IMR-90 (cell line): ENCODE measurements around the gene PDE6H. TPM values are rescaled to one million over a fixed set of nuclear protein-coding genes. Genes with fewer than 3 reads are reported as not detected.

Source experiments
- ATAC-seq: fragments of 200-7000 bp; cut with Tn5 transposase; 2 replicates; pipeline ENCODE4 v1.9.1; 2020; ENCODE audit warnings: low read depth, mild to moderate bottlenecking, moderate library complexity
- BruUV-seq: library from RNA; stranded (reverse); fragments of 400-500 nt; replicated peaks from 2 replicates; lab custom pipeline; 2021; lab: Mats Ljungman, UMichigan
- CTCF ChIA-PET: fragments of 300-600 bp; formaldehyde crosslinking; extraction: SDS; loops from one replicate; lab custom pipeline; 2021; ENCODE audit warnings: antibody characterized with exemption; lab: Yijun Ruan, JAX
- POLR2A ChIA-PET: fragments of 300-600 bp; sonication (Branson Sonifier 250); formaldehyde crosslinking; loops from one replicate; lab custom pipeline; 2022; ENCODE audit warnings: antibody characterized with exemption; ENCODE audit not compliant: unreplicated experiment; lab: Charles Lee
- DNase-seq: peaks from one replicate; pipeline ENCODE4 v3.0.0; 2013
- H2AFZ ChIP-seq: replicated peaks from 2 replicates; pipeline ENCODE3; 2013; ENCODE audit warnings: low read length, mild to moderate bottlenecking; ENCODE audit not compliant: poor library complexity
- H2AK5ac ChIP-seq: 2 replicates; pipeline ENCODE4 v1.6.1; 2013; ENCODE audit warnings: low read depth, low read length, inconsistent platforms
- H2AK9ac ChIP-seq: replicated peaks from 2 replicates; pipeline ENCODE3; 2013; ENCODE audit warnings: mild to moderate bottlenecking, low read depth, low read length, moderate library complexity; ENCODE audit not compliant: poor library complexity
- H2BK120ac ChIP-seq: 2 replicates; pipeline ENCODE4 v1.6.1; 2013; ENCODE audit warnings: low read depth, low read length, inconsistent platforms
- H2BK15ac ChIP-seq: 3 replicates; pipeline ENCODE4 v1.6.1; 2013; ENCODE audit warnings: low read depth, low read length, inconsistent platforms
- H2BK20ac ChIP-seq: 2 replicates; pipeline ENCODE4 v1.6.1; 2013; ENCODE audit warnings: low read depth, mild to moderate bottlenecking, inconsistent platforms, low read length, moderate library complexity
- H2BK5ac ChIP-seq: 2 replicates; pipeline ENCODE4 v1.6.1; 2013; ENCODE audit warnings: mild to moderate bottlenecking, low read depth, low read length, inconsistent platforms; ENCODE audit not compliant: poor library complexity, severe bottlenecking
- H3K14ac ChIP-seq: replicated peaks from 2 replicates; pipeline ENCODE4 v1.6.1; 2013; ENCODE audit warnings: low read depth, low read length, inconsistent platforms
- H3K18ac ChIP-seq: 2 replicates; pipeline ENCODE4 v1.6.1; 2013; ENCODE audit warnings: low read depth, low read length, control low read depth
- H3K23ac ChIP-seq: 2 replicates; pipeline ENCODE4 v1.6.1; 2013; ENCODE audit warnings: low read depth, low read length, inconsistent platforms
- H3K27ac ChIP-seq: 2 replicates; pipeline ENCODE4 v1.5.1; 2013; ENCODE audit warnings: mild to moderate bottlenecking, control low read depth, low read length; ENCODE audit not compliant: insufficient read depth
- H3K27me3 ChIP-seq: 2 replicates; pipeline ENCODE4 v1.6.1; 2013; ENCODE audit warnings: low read length; ENCODE audit not compliant: control insufficient read depth, insufficient read depth
- H3K36me3 ChIP-seq: 2 replicates; pipeline ENCODE4 v1.6.1; 2013; ENCODE audit warnings: low read length, mixed read lengths; ENCODE audit not compliant: control insufficient read depth, insufficient read depth
- H3K4ac ChIP-seq: 2 replicates; pipeline ENCODE4 v1.6.1; 2013; ENCODE audit warnings: low read depth, low read length, inconsistent platforms
- H3K4me1 ChIP-seq: 2 replicates; pipeline ENCODE4 v1.6.1; 2013; ENCODE audit warnings: low read length, mixed read lengths; ENCODE audit not compliant: control insufficient read depth, insufficient read depth
- H3K4me2 ChIP-seq: 2 replicates; pipeline ENCODE4 v1.6.1; 2013; ENCODE audit warnings: low read depth, mild to moderate bottlenecking, control low read depth, low read length, moderate library complexity
- H3K4me3 ChIP-seq: 2 replicates; pipeline ENCODE4 v1.5.1; 2013; ENCODE audit warnings: low read depth, mild to moderate bottlenecking, control low read depth, low read length, moderate library complexity; ENCODE audit not compliant: insufficient read depth
- H3K56ac ChIP-seq: 2 replicates; pipeline ENCODE4 v1.6.1; 2013; ENCODE audit warnings: low read length, inconsistent platforms; ENCODE audit not compliant: insufficient read depth; ENCODE audit errors: extremely low read depth
- H3K79me1 ChIP-seq, 2 experiments: 2 replicates each; pipeline ENCODE4 v1.6.1; 2013; ENCODE audit warnings: low read length in 2 of 2, inconsistent platforms in 1 of 2, low read depth in 1 of 2
- H3K9ac ChIP-seq: 2 replicates; pipeline ENCODE4 v1.6.1; 2013; ENCODE audit warnings: low read depth, low read length, control low read depth
- H3K9me1 ChIP-seq: 2 replicates; pipeline ENCODE4 v1.6.1; 2013; ENCODE audit warnings: low read length, inconsistent platforms; ENCODE audit not compliant: insufficient read depth
- H3K9me3 ChIP-seq: 2 replicates; pipeline ENCODE4 v1.6.1; 2013; ENCODE audit warnings: low read length; ENCODE audit not compliant: control insufficient read depth, insufficient read depth
- H4K20me1 ChIP-seq: 2 replicates; pipeline ENCODE4 v1.6.1; 2013; ENCODE audit warnings: low read length, inconsistent platforms; ENCODE audit not compliant: insufficient read depth
- H4K5ac ChIP-seq: 2 replicates; pipeline ENCODE4 v1.6.1; 2013; ENCODE audit warnings: mild to moderate bottlenecking, low read depth, low read length, control low read depth
- H4K8ac ChIP-seq, 2 experiments: 2 replicates each; pipeline ENCODE4 v1.6.1; 2013; ENCODE audit warnings: low read depth in 2 of 2, low read length in 2 of 2, control low read depth in 1 of 2, inconsistent platforms in 1 of 2
- H4K91ac ChIP-seq: 2 replicates; pipeline ENCODE4 v1.6.1; 2013; ENCODE audit warnings: low read depth, low read length, inconsistent platforms; ENCODE audit not compliant: insufficient read depth
- CEBPB ChIP-seq: IDR thresholded peaks from 2 replicates; pipeline ENCODE4 v1.6.1; 2012; ENCODE audit warnings: low read depth, low read length, improper control_type of control experiment
- WGBS, 2 experiments: methylation state at CpG; one replicate each; pipeline versions ENCODE4 v1.1.5 to v1.1.7; 2013; ENCODE audit warnings: missing lambda C conversion rate in 2 of 2; ENCODE audit not compliant: insufficient read length in 1 of 2; ENCODE audit errors: extremely low coverage in 2 of 2; 5-methylcytosine and 5-hydroxymethylcytosine counted together
- dilution Hi-C: fragments of 300-500 bp; cut with HindIII; formaldehyde crosslinking; loops from one replicate; pipeline ENCODE4 v1.14.3; 2018; ENCODE audit warnings: low sequenced_read_pairs; ENCODE audit not compliant: unreplicated experiment
- in situ Hi-C: fragments of 300-500 bp; cut with MboI; formaldehyde crosslinking; loops from 3 replicates; pipeline ENCODE4 v1.14.3; 2019; ENCODE audit warnings: low sequenced_read_pairs, inconsistent platforms, mixed read lengths
- intact Hi-C: fragments of 100-400 bp; cut with micrococcal nuclease; formaldehyde crosslinking; loops from 2 replicates; pipeline ENCODE4 v1.10.0; 2022
- polyA plus RNA-seq, 3 experiments: library from polyadenylated mRNA; depleted of rRNA; stranded (reverse); fragments of >200 nt; gene quantifications; 2 replicates each; pipeline ENCODE4 v1.2.3, GENCODE V29; 2012; ENCODE audit warnings: low replicate concordance in 1 of 3
- total RNA-seq: library from RNA; depleted of rRNA; stranded (reverse); fragments of >200 nt; gene quantifications from 2 replicates; pipeline ENCODE4 v1.2.3, GENCODE V29; 2012

Gene PDE6H
- total and polyA plus RNA-seq, 2 of the 4 experiments (the other 2 are of a cell fraction): not detected

GRCh38 chr12:14981049-14981448 lies 8.2 kb downstream of the PDE6H start:
- BruUV-seq: no TSS peak
- no peak for ATAC-seq
- in situ Hi-C loops: loop anchor here (25.0 kb wide), 1 partner anchor 744 kb away; no protein-coding TSS in a partner anchor

More at GRCh38 chr12:14981049-14981448, 8.2 kb downstream of the PDE6H start:
- Histone ChIP-seq H3K56ac (no peak overlapping the region), H3K18ac (no peak overlapping the region), H2BK5ac (no peak overlapping the region), H3K4me1 (peaks cover 2% of the 10 kb centered on the region; the same call in 1 of the 2 replicates), H2BK15ac (no peak overlapping the region), H3K14ac (no peak overlapping the region), H3K9me3 (no peaks in the 10 kb centered on the region), H2BK120ac (no peak overlapping the region), H2AK5ac (no peak overlapping the region), H3K36me3 (no peaks in the 10 kb centered on the region), H3K4me2 (no peak overlapping the region), H4K20me1 (no peaks in the 10 kb centered on the region), H3K4me3 (no peak overlapping the region), H3K27me3 (peaks cover 3% of the 10 kb centered on the region; the same call in 1 of the 2 replicates), H2BK20ac (no peak overlapping the region), H4K5ac (no peak overlapping the region), H3K79me1 (no peaks in the 10 kb centered on the region), H4K91ac (no peak overlapping the region), H3K9ac (no peak overlapping the region), H2AK9ac (no peak overlapping the region), H3K9me1 (no peaks in the 10 kb centered on the region), H3K23ac (no peak overlapping the region), H3K4ac (no peak overlapping the region), H4K8ac (no peak overlapping the region), H3K27ac (no peak overlapping the region), H2AFZ (no peak overlapping the region)
- no CpG with 5 or more reads among the region's 2 CpGs for WGBS, 2 experiments
- TF ChIP-seq CEBPB: no peak
- intact Hi-C loops (no loop called here), dilution Hi-C loops (no loop called here)
- CTCF ChIA-PET: no interaction called here
- POLR2A ChIA-PET: interaction anchor here (0.5 kb wide), 1 partner anchor 29 kb away, joined by 3 read pairs; no protein-coding TSS in a partner anchor
- DNase-seq: no peak
